Vagina (tissue), 2 donors: ENCODE measurements around the gene REC8.

Experiments
- CTCF ChIP-seq, 3 experiments: fragments of 450-650 bp in 2 of 3; fragments of 200-600 bp in 1 of 3; sonication (generic) in 1 of 3; IDR thresholded peaks; one replicate each; pipeline ENCODE4 v1.5.1; 2017 to 2019; ENCODE audit warnings: antibody characterized with exemption in 3 of 3, mild to moderate bottlenecking in 2 of 3, moderate library complexity in 2 of 3
- POLR2A ChIP-seq, 2 donors: fragments of 450-650 bp; IDR thresholded peaks; one replicate each; pipeline ENCODE4 v1.6.1; 2017; ENCODE audit warnings: antibody characterized with exemption in 2 of 2, mild to moderate bottlenecking in 2 of 2, moderate library complexity in 2 of 2

- no peak for TF ChIP-seq CTCF (IDR thresholded peaks at IDR 0.05)
- peak in 1 of 2 donors; percentile 52 for TF ChIP-seq POLR2A (IDR thresholded peaks at IDR 0.05)
These were observed 23.5 kb downstream of the REC8 start, which contains the start of gene TM9SF1 for GRCh38 chr14:24195186-24196070.
